DMS153 (cell line): ENCODE data around the gene TMUB1.
A peak's percentile ranks its signal among the peaks of the same experiment; 100 is the strongest.

Source experiments
- DNase-seq: peaks from one replicate; lab custom pipeline; 2025; lab: John Stamatoyannopoulos, UW

TMUB1 gene

GRCh38 chr7:151121380-151122170 is 38.3 kb upstream of the TMUB1 start:
- DNase-seq = no peak

- DNase-seq = no peak
Observed at GRCh38 chr7:151120896-151121295, 37.6 kb upstream of the TMUB1 start.

GRCh38 chr7:151119902-151120301 is 36.6 kb upstream of the TMUB1 start:
- no peak for DNase-seq

- no peak for DNase-seq
Observed at GRCh38 chr7:151119055-151119415, 35.7 kb upstream of the TMUB1 start.

GRCh38 chr7:151118108-151119054 is 35.1 kb upstream of the TMUB1 start:
- no peak for DNase-seq

- DNase-seq = no peak
Observed at GRCh38 chr7:151117565-151117964, 34.3 kb upstream of the TMUB1 start.

GRCh38 chr7:151116603-151117440 is 33.5 kb upstream of the TMUB1 start:
- no peak for DNase-seq

- no peak for DNase-seq
Observed at GRCh38 chr7:151115836-151116418, 32.6 kb upstream of the TMUB1 start.

- DNase-seq = no peak
Observed at GRCh38 chr7:151115121-151115835, 32.0 kb upstream of the TMUB1 start.

GRCh38 chr7:151114151-151115090 is 31.1 kb upstream of the TMUB1 start:
- no peak for DNase-seq

GRCh38 chr7:151113344-151114150 is 30.3 kb upstream of the TMUB1 start:
- no peak for DNase-seq

GRCh38 chr7:151110941-151111645 is 27.8 kb upstream of the TMUB1 start:
- peak; percentile 18 for DNase-seq

- no peak for DNase-seq
Observed at GRCh38 chr7:151110236-151110940, 27.1 kb upstream of the TMUB1 start.

GRCh38 chr7:151109094-151110048 is 26.1 kb upstream of the TMUB1 start:
- DNase-seq = no peak

- no peak for DNase-seq
Observed at GRCh38 chr7:151107882-151108281, 24.6 kb upstream of the TMUB1 start.

- DNase-seq = no peak
Observed at GRCh38 chr7:151104411-151105235, 21.3 kb upstream of the TMUB1 start.
